ENCODE results near the gene MTHFD1. TPM values are rescaled to one million over a fixed set of nuclear protein-coding genes. Genes with fewer than 3 reads are reported as not detected.

Gene MTHFD1
- total RNA-seq, 4 donors from 2014 or later = 27.6 to 66.0 (median 53.8) TPM

- H3K4me1 ChIP-seq = peaks cover 4 to 31% (median 6%) of the 10 kb centered on the region in 3 donors
- no peak for TF ChIP-seq CTCF (IDR thresholded peaks at IDR 0.05)
- TF ChIP-seq POLR2A (IDR thresholded peaks at IDR 0.05) = no peak
- H3K36me3 ChIP-seq = peaks cover 0 to 19% (median 0%) of the 10 kb centered on the region in 3 donors
- intact Hi-C loops (cut with DNase I) = no loop called here
- DNase-seq = no peak
- H3K9me3 ChIP-seq = no peaks in the 10 kb centered on the region
- 93 to 100% methylated on average over 1 to 2 of the region's 2 CpGs for WGBS, 2 donors
- no peaks in the 10 kb centered on the region for H3K27me3 ChIP-seq
- no peak overlapping the region for H3K4me3 ChIP-seq
- no peak overlapping the region for H3K27ac ChIP-seq
These were observed 6.3 kb downstream of the MTHFD1 start for GRCh38 chr14:64394423-64394822.

- Histone ChIP-seq H3K9me3 (no peaks in the 10 kb centered on the region), H3K27me3 (no peaks in the 10 kb centered on the region), H3K27ac (no peak overlapping the region), H3K4me1 (peaks cover 0 to 24% (median 0%) of the 10 kb centered on the region in 3 donors), H3K36me3 (peaks cover 0 to 19% (median 0%) of the 10 kb centered on the region in 3 donors), H3K4me3 (no peak overlapping the region)
- no peak for DNase-seq
- TF ChIP-seq POLR2A (IDR thresholded peaks at IDR 0.05) (no peak), CTCF (IDR thresholded peaks at IDR 0.05) (no peak)
- WGBS, 2 donors = 81 to 85% methylated on average over 3 to 4 of the region's 4 CpGs
- intact Hi-C loops (cut with DNase I) = no loop called here
These were observed 7.0 kb downstream of the MTHFD1 start for GRCh38 chr14:64394977-64395633.

GRCh38 chr14:64400829-64401459 is 12.8 kb downstream of the MTHFD1 start:
- 75 to 76% methylated on average over 6 of the region's 6 CpGs for WGBS, 2 donors
- no peaks in the 10 kb centered on the region for H3K27me3 ChIP-seq
- no peak for DNase-seq

GRCh38 chr14:64401949-64402348 is 13.8 kb downstream of the MTHFD1 start:
- Histone ChIP-seq H3K9me3 (no peaks in the 10 kb centered on the region), H3K4me1 (peaks cover 0 to 12% (median 0%) of the 10 kb centered on the region in 3 donors), H3K27ac (no peak overlapping the region), H3K27me3 (no peaks in the 10 kb centered on the region), H3K4me3 (no peak overlapping the region), H3K36me3 (peaks cover 0 to 38% (median 0%) of the 10 kb centered on the region in 3 donors)
- 73 to 76% methylated on average over 1 of the region's 1 CpG for WGBS, 2 donors
- intact Hi-C loops (cut with DNase I) = no loop called here
- TF ChIP-seq CTCF (IDR thresholded peaks at IDR 0.05) (no peak), POLR2A (IDR thresholded peaks at IDR 0.05) (no peak)
- no peak for DNase-seq

More at GRCh38 chr14:64400829-64401459, 12.8 kb downstream of the MTHFD1 start:
- H3K36me3 ChIP-seq = peaks cover 0 to 38% (median 0%) of the 10 kb centered on the region in 3 donors
- peak overlapping the region in 2 of 4 donors; percentile 10 to 48 for H3K27ac ChIP-seq
- H3K9me3 ChIP-seq = no peaks in the 10 kb centered on the region
- H3K4me3 ChIP-seq = no peak overlapping the region
- intact Hi-C loops (cut with DNase I) = no loop called here
- peaks cover 0 to 12% (median 0%) of the 10 kb centered on the region in 3 donors for H3K4me1 ChIP-seq
- no peak for TF ChIP-seq CTCF (IDR thresholded peaks at IDR 0.05)
- TF ChIP-seq POLR2A (IDR thresholded peaks at IDR 0.05) = no peak

GRCh38 chr14:64405295-64405694 is 17.1 kb downstream of the MTHFD1 start:
- no peaks in the 10 kb centered on the region for H3K27me3 ChIP-seq
- no peak overlapping the region for H3K4me3 ChIP-seq
- no peaks in the 10 kb centered on the region for H3K9me3 ChIP-seq
- no peak for TF ChIP-seq CTCF (IDR thresholded peaks at IDR 0.05)
- no peak for TF ChIP-seq POLR2A (IDR thresholded peaks at IDR 0.05)
- WGBS, 2 donors = 95 to 97% methylated on average over 4 of the region's 4 CpGs
- H3K36me3 ChIP-seq = peaks cover 0 to 42% (median 0%) of the 10 kb centered on the region in 3 donors
- no peak for DNase-seq
- intact Hi-C loops (cut with DNase I) = no loop called here
- no peak overlapping the region for H3K27ac ChIP-seq
- peaks cover 0 to 10% (median 0%) of the 10 kb centered on the region in 3 donors for H3K4me1 ChIP-seq
